MG63 (cell line): ENCODE data around the gene ABHD17A. TPM values are rescaled to one million over a fixed set of nuclear protein-coding genes. Genes with fewer than 3 reads are reported as not detected.

Source experiments
- DNase-seq: peaks from one replicate; pipeline ENCODE4 v3.0.0-alpha.2; 2020
- H3K27me3 ChIP-seq: fragments of 250-450 bp; sonication (Bioruptor Pico); 2 replicates; pipeline ENCODE4 v1.5.1; 2020; ENCODE audit warnings: mild to moderate bottlenecking, moderate library complexity
- H3K36me3 ChIP-seq: fragments of 250-450 bp; sonication (Bioruptor Pico); 2 replicates; pipeline ENCODE4 v1.5.1; 2020; ENCODE audit warnings: mild to moderate bottlenecking, moderate library complexity
- H3K4me3 ChIP-seq: fragments of 250-450 bp; sonication (Bioruptor Pico); 2 replicates; pipeline ENCODE4 v1.5.1; 2020; ENCODE audit warnings: mild to moderate bottlenecking, moderate library complexity
- H3K9me3 ChIP-seq: fragments of 250-450 bp; sonication (Bioruptor Pico); 2 replicates; pipeline ENCODE4 v1.5.1; 2020; ENCODE audit warnings: mild to moderate bottlenecking, moderate library complexity
- total RNA-seq: library from RNA; depleted of rRNA; stranded (reverse); fragments of >200 nt; shearing (Covaris generic); gene quantifications from 2 replicates; pipeline ENCODE4 v1.2.3, GENCODE V29; 2014; ENCODE audit warnings: low replicate concordance

The ABHD17A gene
- total RNA-seq, 1 experiment from 2014 or later, result 70.7 TPM

DNA sequence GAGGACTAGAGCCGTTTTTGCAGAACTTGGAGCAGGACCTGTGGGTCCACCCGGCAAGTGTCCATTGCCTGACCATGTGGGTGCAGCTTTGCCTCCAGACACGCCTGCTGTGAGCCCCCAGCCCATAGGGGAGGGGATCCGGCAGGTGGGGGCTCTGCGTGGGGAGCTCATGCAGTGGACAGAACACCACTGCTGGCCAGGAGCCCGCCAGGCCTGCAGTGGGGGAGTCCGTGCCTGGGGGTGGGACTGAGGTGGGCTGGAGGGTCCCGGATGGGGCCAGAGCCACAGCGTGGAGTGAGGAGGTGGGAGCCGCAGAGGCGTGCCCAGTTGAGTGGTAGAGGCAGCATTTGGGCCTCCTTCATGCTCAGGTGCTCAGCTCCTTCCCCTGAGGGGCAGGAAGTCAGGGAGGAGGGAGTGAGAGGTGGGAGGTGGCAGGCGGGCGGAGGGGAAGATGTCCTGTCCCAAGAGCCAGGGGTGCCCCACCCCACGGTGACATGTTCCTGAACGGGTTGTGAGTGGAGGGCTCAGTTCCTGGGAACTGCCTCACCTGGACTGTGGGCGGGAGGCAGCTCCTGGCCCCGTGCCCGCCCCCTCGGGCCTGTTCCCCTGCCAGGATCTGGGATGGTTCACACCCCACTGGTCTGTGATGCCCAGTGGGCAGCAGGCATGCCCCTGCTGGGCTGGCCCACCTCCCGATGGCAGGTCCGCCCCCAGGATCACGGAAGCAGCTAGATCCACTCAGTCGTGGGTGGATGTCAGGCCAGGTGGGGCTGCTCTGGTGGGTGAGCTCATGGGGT lies 28.7 kb upstream of the ABHD17A start:
- no peaks in the 10 kb centered on the region for H3K27me3 ChIP-seq
- H3K36me3 ChIP-seq, result no peaks in the 10 kb centered on the region
- H3K9me3 ChIP-seq, result no peaks in the 10 kb centered on the region
- no peak for DNase-seq
- H3K4me3 ChIP-seq, result no peak overlapping the region

DNA sequence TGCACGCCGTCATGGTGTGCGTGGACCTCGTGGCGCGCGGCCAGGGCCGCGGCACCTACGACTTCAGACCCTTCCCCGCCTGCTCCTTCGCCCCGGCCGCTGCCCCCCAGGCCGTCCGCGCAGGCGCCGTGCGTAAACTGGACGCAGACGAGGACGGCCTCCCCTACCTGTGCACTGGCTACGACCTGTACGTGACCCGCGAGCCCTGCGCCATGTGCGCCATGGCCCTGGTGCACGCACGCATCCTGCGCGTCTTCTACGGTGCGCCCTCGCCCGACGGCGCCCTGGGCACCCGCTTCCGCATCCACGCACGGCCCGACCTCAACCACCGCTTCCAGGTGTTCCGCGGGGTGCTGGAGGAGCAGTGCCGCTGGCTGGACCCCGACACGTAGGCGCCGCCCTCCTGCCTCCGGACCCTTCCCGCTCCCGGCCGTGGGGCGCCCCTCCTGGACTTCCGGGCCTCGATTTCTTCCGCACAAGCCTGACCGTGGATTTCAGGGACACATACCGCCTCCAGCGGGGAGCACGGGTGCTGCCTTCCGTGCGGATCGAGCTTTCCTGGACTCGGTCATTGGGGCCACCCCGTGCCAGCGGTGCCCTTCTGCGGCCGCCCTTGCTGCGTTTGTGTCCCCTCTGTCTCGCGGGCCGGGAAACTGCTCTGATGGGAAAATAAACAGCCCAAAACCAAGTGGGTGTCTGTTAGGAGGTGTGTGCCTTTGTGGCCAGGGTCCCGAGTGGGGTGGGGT lies 27.6 kb upstream of the ABHD17A start:
- no peaks in the 10 kb centered on the region for H3K27me3 ChIP-seq
- H3K36me3 ChIP-seq, result no peaks in the 10 kb centered on the region
- DNase-seq, result no peak
- H3K4me3 ChIP-seq, result no peak overlapping the region
- no peaks in the 10 kb centered on the region for H3K9me3 ChIP-seq

DNA sequence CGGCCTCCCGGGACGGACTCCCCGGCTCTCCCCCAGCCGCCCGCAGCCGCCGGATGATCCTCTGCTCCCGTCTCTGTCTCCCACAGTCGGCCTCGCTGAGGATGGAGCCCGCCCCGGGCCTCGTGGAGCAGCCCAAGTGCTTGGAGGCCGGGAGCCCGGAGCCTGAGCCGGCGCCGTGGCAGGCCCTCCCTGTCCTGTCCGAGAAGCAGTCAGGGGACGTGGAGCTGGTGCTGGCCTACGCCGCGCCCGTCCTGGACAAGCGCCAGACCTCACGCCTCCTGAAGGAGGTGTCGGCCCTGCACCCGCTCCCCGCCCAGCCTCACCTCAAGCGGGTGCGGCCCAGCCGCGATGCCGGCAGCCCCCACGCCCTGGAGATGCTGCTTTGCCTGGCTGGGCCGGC lies 26.7 kb upstream of the ABHD17A start:
- Histone ChIP-seq H3K4me3 (no peak overlapping the region), H3K36me3 (no peaks in the 10 kb centered on the region), H3K27me3 (no peaks in the 10 kb centered on the region), H3K9me3 (no peaks in the 10 kb centered on the region)
- no peak for DNase-seq

DNA sequence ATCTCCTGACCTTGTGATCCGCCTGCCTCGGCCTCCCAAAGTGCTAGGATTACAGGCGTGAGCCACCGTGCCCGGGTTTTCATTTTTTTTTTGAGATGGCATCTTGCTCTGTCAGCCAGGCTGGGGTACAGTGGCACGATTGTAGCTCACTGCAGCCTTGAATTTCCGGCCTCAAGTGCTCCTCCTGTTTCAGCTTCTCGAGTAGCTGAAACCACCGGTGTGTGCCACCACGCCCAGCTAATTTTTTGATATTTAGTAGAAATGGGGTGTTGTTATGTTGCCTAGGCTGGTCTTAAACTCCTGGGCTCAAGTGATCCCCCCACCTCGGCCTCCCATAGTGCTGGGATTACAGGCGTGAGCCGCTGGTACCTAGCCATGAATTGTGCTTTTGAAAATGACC lies 25.8 kb upstream of the ABHD17A start:
- no peak overlapping the region for H3K4me3 ChIP-seq
- no peak for DNase-seq
- H3K36me3 ChIP-seq, result no peaks in the 10 kb centered on the region
- H3K9me3 ChIP-seq, result no peaks in the 10 kb centered on the region
- H3K27me3 ChIP-seq, result no peaks in the 10 kb centered on the region

DNA sequence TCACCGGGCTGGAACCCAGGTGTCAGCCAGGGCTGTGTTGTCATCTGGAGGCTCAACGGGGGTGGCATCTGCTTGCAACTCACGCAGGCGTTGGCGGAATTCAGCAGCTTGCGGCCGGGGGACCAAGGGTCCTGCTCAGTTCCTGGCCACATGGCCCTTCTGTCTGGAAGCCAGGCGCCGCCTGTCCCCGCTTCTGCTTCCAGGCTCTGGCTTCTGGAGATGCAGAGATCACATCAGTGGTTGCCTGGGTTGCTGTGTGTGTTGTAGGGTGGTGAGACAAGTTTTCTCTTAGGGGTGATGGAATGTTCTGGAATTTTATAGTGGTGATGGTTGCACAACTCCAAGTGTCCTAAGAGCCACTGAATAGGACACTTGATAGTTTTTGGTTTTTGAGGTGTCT lies 24.9 kb upstream of the ABHD17A start:
- no peak overlapping the region for H3K4me3 ChIP-seq
- no peak for DNase-seq
- H3K27me3 ChIP-seq, result no peaks in the 10 kb centered on the region
- H3K36me3 ChIP-seq, result no peaks in the 10 kb centered on the region
- no peaks in the 10 kb centered on the region for H3K9me3 ChIP-seq

DNA sequence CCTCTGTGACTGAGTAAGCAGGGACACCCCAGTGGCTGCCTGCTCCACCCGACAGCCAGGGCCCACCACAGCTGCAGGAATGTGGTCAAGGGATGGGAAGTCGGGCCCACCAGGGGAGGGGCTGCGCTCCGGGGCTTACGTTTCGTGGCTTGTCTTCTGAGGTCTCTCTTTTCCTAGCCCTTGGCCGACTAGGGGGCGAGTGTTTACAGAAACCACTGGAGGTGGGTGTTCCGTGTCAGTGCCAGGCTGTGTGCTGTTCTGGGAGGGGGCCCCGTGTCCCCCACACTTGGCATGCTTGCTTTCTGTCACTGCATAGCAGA lies 24.4 kb upstream of the ABHD17A start:
- Histone ChIP-seq H3K9me3 (no peaks in the 10 kb centered on the region), H3K36me3 (no peaks in the 10 kb centered on the region), H3K27me3 (no peaks in the 10 kb centered on the region), H3K4me3 (no peak overlapping the region)
- no peak for DNase-seq

DNA sequence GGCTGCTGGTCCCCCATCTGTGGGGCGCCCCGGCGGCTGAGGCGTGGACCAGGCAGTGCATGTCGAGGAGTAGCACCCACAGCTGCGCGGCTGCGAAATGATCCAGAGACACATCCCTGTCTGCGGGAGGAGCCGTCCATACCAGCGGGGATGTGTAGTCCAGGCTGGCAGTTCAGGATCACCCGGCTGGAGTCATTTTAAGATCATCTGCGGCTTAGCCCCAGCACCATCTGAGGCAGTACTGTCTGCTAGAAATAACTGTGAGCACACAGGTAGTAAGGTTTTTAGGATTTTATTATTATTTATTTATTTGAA lies 23.0 kb upstream of the ABHD17A start:
- H3K9me3 ChIP-seq, result no peaks in the 10 kb centered on the region
- no peaks in the 10 kb centered on the region for H3K27me3 ChIP-seq
- no peak overlapping the region for H3K4me3 ChIP-seq
- DNase-seq, result no peak
- no peaks in the 10 kb centered on the region for H3K36me3 ChIP-seq

DNA sequence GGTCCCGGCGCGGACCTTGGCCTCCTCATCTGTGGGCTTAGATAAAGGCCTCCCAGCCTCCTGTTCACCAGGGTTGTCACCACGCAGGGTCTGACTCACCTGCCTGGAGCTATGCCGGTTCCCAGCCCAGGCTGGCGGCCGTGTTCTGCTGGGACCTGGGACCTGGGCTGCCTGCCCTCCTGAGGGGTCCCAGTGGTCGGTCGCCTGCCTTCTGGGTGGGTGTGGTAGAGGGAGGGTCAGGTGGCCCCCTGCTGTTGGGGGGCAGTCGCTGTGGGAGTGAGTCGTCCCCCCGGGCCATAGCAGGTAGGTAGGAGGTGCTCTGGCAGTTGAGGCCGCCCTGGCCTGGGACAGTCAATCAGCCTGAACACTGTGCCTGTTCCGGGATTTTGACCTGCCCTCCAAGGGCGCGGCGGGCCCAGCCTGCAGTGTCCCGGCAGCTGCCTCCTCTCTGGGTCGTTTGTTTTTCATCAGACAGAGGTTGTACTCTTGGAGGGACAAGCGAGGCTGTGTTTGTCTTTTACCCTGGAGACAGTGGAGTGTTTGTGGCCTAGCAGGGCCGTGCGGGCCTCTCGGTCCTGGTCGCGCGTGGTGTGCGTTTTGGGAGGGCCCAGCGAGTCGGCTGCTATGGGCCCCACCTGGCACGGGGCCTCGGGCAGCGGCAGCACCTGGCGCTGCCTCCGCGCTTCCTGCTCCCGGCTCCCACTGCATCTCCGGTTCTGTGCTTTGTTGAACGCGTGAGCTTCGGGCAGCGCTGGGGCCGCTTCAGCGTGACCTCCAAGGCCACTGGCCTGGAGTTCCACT lies 22.5 kb upstream of the ABHD17A start:
- Histone ChIP-seq H3K4me3 (no peak overlapping the region), H3K36me3 (no peaks in the 10 kb centered on the region), H3K27me3 (no peaks in the 10 kb centered on the region), H3K9me3 (no peaks in the 10 kb centered on the region)
- no peak for DNase-seq

DNA sequence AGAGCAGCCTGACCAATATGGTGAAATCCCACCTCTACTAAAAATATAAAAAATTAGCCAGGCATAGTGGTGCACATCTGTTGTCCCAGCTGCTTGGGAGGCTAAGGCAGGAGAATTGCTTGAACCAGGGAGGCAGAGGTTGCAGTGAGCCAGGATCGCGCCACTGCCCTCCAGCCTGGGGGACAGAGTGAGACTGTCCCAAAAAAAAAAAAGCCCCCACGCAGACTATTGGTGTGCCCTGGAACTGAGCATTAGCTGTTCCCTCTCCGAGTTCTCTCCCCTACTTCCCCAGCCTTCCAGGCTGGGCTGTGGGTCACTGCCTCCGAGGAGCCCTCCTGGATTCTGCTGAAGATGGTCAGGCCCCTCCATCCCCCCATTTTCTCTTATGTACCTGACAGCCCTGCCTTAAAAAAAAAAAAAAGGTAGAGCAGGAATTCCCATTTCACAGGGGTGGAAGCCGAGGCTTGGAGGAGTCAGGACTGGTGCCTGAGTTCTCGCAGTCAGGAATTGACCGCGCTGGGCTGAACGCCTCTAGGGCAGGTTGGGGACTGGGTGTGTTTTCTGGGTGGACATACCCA lies 21.8 kb upstream of the ABHD17A start:
- Histone ChIP-seq H3K4me3 (no peak overlapping the region), H3K9me3 (no peaks in the 10 kb centered on the region), H3K27me3 (no peaks in the 10 kb centered on the region), H3K36me3 (no peaks in the 10 kb centered on the region)
- no peak for DNase-seq

DNA sequence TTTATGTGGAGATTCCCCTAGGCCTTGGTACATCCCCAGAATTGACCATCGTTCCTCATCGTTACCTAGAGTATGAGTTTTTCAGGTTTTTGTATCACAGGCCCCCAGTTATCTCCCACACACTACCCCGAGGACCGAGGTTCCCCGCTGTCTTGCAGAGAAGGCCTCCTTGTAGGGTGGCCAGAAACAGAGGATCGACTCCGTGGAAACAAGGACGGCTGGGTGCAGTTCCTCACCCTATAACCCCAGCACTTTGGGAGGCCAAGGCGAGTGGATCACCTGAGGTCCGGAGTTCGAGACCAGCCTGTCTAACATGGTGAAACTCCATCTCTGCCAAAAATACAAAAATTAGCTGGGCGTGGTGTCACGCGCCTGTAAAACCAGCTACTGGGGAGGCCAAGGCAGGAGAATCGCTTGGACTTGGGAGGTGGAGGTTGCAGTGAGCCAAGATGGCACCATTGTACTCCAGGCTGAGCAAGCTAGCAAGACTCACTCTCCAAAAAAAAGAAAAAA lies 20.6 kb upstream of the ABHD17A start:
- Histone ChIP-seq H3K36me3 (no peaks in the 10 kb centered on the region), H3K9me3 (no peaks in the 10 kb centered on the region), H3K27me3 (no peaks in the 10 kb centered on the region), H3K4me3 (peak overlapping the region; percentile 74)
- no peak for DNase-seq

DNA sequence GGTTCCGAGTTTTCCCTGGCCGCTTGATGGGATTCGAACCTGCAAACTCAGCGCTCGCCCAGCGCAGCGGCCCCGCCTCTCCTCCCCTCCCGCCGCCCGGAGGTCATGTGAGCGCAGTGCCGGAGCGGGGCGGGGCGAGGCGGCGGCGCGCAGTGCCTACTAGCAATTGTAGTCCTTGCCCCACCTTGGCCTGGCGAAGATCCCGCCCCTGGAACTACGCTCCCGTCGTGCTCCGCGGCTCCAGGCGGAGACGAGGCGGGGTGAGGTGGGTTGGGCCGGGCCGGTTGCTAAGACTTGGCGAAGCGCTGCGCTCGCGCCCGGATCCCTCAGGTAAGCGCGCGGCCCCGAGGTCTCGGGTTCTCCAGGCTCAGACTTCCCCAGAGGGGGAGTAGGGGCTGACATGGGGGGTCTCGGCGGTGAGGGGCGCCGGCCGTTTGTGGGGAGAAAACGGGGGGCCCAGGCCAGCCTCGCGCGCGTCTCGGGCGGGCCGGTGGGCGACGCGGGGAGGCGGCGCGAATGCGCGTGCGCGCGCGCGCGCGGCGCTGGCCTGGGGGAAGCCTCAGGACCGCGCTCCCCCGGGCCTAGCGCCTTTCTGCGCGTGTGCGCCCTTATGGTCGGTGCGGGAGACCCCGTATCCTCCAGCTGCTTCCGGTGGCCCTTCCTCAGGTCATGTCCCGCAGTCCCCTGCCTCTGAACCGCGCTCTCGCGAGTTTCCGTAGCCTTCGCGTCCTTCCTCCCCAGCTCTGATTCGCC lies 20.0 kb upstream of the ABHD17A start, which contains the start of the genes ADAT3 and SCAMP4:
Gene ADAT3 (plus strand): TSS at position 290 of the 753 bp plus-strand sequence. CDS start 6,649 bp downstream, outside the sequence.
Gene SCAMP4 (plus strand): TSS at position 290 of the 753 bp plus-strand sequence. CDS start 9,621 bp downstream, outside the sequence.
- no peaks in the 10 kb centered on the region for H3K27me3 ChIP-seq
- no peaks in the 10 kb centered on the region for H3K36me3 ChIP-seq
- no peaks in the 10 kb centered on the region for H3K9me3 ChIP-seq
- peak within 1 kb of the TSS; percentile 74 for H3K4me3 ChIP-seq
- DNase-seq, result peak; percentile 98

DNA sequence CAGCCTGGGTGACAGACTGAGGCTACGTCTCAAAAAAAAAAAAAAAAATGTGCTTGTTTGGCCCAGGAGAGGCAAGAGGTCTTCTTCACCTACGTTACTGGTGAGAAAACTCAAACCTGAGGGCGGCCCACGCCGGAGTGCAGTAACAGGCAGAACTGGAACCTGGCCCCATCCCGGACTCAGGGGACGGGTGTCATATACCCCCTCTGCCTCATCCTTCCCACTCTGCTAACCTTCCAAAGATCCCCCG lies 19.5 kb upstream of the ABHD17A start:
- Histone ChIP-seq H3K36me3 (no peaks in the 10 kb centered on the region), H3K27me3 (no peaks in the 10 kb centered on the region), H3K4me3 (peak overlapping the region; percentile 74), H3K9me3 (no peaks in the 10 kb centered on the region)
- no peak for DNase-seq

DNA sequence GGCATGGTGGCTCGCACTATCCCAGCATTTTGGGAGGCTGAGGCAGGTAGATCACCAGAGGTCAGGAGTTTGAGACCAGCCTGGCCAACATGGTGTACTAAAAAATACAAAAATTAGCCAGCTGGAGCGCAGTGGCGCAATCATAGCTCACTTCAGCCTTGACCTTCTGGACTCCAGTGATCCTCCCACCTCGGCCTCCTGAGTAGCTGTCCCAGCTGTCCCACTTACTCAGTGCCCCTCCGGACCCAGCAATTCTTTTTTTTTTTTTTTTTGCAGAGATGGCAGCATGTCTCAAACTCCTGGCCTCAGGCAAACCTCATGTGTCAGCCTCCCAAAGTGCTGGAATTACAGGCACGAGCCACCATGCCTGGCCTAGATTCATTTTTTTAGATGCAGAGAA lies 17.6 kb upstream of the ABHD17A start:
- H3K36me3 ChIP-seq, result no peaks in the 10 kb centered on the region
- no peak overlapping the region for H3K4me3 ChIP-seq
- no peaks in the 10 kb centered on the region for H3K27me3 ChIP-seq
- DNase-seq, result no peak
- no peaks in the 10 kb centered on the region for H3K9me3 ChIP-seq

DNA sequence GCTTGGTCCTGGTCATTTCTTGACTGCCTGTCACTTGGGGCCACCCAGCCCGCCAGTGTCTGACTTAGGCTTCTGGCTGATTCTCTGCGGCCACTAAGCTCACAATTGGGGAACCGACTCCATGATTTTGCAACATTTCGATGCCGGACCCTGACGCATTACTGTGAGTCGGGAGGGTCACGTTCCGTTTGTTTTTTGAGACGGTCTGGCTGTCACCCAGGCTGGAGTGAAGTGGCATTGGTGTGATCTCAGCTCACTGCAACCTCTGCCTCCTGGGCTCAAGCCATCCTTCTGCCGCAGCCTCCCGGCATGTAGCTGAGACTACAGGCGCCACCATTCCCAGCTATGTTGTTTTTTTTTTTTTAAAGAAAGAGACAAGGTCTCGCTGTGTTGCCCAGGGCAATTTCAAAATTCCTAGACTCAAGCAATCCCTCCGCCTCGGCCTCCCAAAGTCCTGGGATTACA lies 16.7 kb upstream of the ABHD17A start:
- H3K27me3 ChIP-seq, result no peaks in the 10 kb centered on the region
- no peaks in the 10 kb centered on the region for H3K9me3 ChIP-seq
- no peak for DNase-seq
- no peaks in the 10 kb centered on the region for H3K36me3 ChIP-seq
- H3K4me3 ChIP-seq, result no peak overlapping the region

DNA sequence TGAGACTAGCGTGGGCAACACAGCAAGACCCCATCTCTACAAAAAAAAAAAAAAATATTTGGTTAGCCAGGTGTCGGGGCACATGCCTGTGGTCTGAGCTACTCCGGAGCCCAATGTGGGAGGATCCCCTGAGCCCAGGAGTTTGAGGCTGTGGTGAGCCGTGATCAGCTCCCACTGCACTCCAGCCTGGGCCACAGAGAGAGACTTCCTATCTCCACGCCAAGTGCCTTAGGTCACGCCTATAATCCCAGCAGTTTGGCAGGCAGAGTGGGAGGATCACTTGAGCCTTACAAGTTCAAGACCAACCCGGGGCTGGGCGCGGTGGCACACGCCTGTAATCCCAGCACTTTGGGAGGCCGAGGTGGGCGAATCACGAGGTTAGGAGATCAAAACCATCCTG lies 11.2 kb upstream of the ABHD17A start:
- H3K36me3 ChIP-seq, result no peaks in the 10 kb centered on the region
- H3K9me3 ChIP-seq, result no peaks in the 10 kb centered on the region
- no peak for DNase-seq
- H3K27me3 ChIP-seq, result no peaks in the 10 kb centered on the region
- no peak overlapping the region for H3K4me3 ChIP-seq

DNA sequence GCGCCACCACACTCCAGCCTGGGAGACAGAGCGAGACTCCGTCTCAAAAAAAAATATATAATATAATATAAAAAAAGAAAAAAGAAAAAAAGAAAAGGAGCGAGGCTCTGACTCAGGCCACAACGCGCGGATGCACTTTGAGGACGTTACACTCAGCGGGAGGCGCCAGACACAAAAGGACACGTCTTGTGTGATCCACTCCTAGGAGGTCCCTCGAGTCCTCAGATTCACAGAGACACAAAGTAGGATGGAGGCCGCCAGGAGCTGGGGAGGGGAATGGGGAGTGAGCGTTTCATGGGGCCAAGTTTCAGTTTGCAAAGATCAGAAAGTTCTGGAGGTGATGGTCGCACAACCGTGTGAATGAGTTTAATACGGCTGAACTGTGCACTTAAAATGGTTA lies 8.5 kb upstream of the ABHD17A start:
- no peaks in the 10 kb centered on the region for H3K9me3 ChIP-seq
- H3K27me3 ChIP-seq, result no peaks in the 10 kb centered on the region
- no peak for DNase-seq
- H3K4me3 ChIP-seq, result no peak overlapping the region
- no peaks in the 10 kb centered on the region for H3K36me3 ChIP-seq
